Suppressor macrophage treated with lipopolysaccharide for 1 hour (primary cell): Measurements from ENCODE around the gene IL4.

Experiments
- DNase-seq, 3 donors: peaks; one replicate each; pipeline ENCODE4 v3.0.0-alpha.2; 2020 to 2022

Gene IL4

GRCh38 chr5:132704875-132705274 is 31.1 kb downstream of the IL4 start:
- DNase-seq: no peak

GRCh38 chr5:132708645-132709044 is 34.9 kb downstream of the IL4 start:
- DNase-seq: peak in 2 of 3 donors; percentile 4

- peak in 2 of 3 donors; percentile 38 for DNase-seq
Measured at GRCh38 chr5:132714456-132715307, 40.9 kb downstream of the IL4 start.

GRCh38 chr5:132718544-132719312 is 44.9 kb downstream of the IL4 start:
- DNase-seq: no peak

GRCh38 chr5:132725745-132726144 is 52.0 kb downstream of the IL4 start:
- no peak for DNase-seq

- DNase-seq: no peak
Measured at GRCh38 chr5:132729896-132730295, 56.1 kb downstream of the IL4 start.
